ENCODE data around the gene CCL1.
A peak's percentile ranks its signal among the peaks of the same experiment; 100 is the strongest.

DNA sequence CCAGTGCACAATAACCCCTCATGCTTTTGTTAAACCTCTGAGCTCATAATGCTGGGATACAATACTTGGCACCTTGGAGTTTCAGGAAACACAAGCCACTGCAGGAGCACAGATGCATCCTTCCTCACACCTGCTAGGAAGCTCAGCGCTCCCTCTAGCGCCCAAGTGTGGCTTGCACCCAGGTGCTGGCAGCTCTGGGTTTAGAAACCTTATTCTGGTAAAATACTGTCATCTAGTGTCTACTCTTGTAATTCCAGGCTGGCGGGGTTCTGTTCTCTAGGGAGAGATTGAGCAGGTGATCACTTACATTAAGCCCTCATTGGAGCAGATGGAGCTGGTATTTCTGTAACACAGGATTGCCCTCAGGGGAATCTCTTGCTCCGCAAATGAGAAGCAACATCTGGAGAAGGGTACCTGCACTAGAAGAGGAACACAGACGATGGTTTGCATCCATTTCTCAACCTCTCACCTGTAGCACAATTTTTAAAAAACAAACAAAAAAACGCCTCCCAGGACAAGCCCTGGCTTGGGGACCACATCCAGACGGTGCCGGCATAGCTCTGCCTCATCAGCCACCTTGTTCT, 1.5 kb downstream of the CCL1 start:
- TF ChIP-seq, protein P1, sequence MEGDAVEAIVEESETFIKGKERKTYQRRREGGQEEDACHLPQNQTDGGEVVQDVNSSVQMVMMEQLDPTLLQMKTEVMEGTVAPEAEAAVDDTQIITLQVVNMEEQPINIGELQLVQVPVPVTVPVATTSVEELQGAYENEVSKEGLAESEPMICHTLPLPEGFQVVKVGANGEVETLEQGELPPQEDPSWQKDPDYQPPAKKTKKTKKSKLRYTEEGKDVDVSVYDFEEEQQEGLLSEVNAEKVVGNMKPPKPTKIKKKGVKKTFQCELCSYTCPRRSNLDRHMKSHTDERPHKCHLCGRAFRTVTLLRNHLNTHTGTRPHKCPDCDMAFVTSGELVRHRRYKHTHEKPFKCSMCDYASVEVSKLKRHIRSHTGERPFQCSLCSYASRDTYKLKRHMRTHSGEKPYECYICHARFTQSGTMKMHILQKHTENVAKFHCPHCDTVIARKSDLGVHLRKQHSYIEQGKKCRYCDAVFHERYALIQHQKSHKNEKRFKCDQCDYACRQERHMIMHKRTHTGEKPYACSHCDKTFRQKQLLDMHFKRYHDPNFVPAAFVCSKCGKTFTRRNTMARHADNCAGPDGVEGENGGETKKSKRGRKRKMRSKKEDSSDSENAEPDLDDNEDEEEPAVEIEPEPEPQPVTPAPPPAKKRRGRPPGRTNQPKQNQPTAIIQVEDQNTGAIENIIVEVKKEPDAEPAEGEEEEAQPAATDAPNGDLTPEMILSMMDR (tag by site-specific recombination; IDR thresholded peaks at IDR 0.05): peak; percentile 97
- no peak for TF ChIP-seq YY1 (tag by site-specific recombination; IDR thresholded peaks at IDR 0.05)
- no peak for TF ChIP-seq ZNF274 (IDR thresholded peaks at IDR 0.05; ENCODE audit: low read length)
- no peak for TF ChIP-seq ZNF274 (tag by site-specific recombination; IDR thresholded peaks at IDR 0.05; ENCODE audit: borderline replicate concordance)
- TF ChIP-seq ZNF114 (tag by site-specific recombination; IDR thresholded peaks at IDR 0.05): no peak
- no peak for TF ChIP-seq WT1 (tag by site-specific recombination; IDR thresholded peaks at IDR 0.05)
- TF ChIP-seq, protein P2, sequence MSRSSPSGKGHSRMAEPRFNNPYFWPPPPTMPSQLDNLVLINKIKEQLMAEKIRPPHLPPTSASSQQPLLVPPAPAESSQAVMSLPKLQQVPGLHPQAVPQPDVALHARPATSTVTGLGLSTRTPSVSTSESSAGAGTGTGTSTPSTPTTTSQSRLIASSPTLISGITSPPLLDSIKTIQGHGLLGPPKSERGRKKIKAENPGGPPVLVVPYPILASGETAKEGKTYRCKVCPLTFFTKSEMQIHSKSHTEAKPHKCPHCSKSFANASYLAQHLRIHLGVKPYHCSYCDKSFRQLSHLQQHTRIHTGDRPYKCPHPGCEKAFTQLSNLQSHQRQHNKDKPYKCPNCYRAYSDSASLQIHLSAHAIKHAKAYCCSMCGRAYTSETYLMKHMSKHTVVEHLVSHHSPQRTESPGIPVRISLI (tag by site-specific recombination; IDR thresholded peaks at IDR 0.05): no peak
- no peak for TF ChIP-seq ZNF10 (tag by site-specific recombination; IDR thresholded peaks at IDR 0.05)
- TF ChIP-seq ZNF221 (tag by site-specific recombination; IDR thresholded peaks at IDR 0.05; ENCODE audit: borderline replicate concordance): no peak
- no peak for TF ChIP-seq ZEB2 (tag by site-specific recombination; IDR thresholded peaks at IDR 0.05)
- TF ChIP-seq, protein P3, sequence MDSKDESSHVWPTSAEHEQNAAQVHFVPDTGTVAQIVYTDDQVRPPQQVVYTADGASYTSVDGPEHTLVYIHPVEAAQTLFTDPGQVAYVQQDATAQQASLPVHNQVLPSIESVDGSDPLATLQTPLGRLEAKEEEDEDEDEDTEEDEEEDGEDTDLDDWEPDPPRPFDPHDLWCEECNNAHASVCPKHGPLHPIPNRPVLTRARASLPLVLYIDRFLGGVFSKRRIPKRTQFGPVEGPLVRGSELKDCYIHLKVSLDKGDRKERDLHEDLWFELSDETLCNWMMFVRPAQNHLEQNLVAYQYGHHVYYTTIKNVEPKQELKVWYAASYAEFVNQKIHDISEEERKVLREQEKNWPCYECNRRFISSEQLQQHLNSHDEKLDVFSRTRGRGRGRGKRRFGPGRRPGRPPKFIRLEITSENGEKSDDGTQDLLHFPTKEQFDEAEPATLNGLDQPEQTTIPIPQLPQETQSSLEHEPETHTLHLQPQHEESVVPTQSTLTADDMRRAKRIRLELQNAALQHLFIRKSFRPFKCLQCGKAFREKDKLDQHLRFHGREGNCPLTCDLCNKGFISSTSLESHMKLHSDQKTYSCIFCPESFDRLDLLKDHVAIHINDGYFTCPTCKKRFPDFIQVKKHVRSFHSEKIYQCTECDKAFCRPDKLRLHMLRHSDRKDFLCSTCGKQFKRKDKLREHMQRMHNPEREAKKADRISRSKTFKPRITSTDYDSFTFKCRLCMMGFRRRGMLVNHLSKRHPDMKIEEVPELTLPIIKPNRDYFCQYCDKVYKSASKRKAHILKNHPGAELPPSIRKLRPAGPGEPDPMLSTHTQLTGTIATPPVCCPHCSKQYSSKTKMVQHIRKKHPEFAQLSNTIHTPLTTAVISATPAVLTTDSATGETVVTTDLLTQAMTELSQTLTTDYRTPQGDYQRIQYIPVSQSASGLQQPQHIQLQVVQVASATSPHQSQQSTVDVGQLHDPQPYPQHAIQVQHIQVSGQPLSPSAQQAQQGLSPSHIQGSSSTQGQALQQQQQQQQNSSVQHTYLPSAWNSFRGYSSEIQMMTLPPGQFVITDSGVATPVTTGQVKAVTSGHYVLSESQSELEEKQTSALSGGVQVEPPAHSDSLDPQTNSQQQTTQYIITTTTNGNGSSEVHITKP (tag by site-specific recombination; IDR thresholded peaks at IDR 0.05): no peak
- TF ChIP-seq, protein P4, sequence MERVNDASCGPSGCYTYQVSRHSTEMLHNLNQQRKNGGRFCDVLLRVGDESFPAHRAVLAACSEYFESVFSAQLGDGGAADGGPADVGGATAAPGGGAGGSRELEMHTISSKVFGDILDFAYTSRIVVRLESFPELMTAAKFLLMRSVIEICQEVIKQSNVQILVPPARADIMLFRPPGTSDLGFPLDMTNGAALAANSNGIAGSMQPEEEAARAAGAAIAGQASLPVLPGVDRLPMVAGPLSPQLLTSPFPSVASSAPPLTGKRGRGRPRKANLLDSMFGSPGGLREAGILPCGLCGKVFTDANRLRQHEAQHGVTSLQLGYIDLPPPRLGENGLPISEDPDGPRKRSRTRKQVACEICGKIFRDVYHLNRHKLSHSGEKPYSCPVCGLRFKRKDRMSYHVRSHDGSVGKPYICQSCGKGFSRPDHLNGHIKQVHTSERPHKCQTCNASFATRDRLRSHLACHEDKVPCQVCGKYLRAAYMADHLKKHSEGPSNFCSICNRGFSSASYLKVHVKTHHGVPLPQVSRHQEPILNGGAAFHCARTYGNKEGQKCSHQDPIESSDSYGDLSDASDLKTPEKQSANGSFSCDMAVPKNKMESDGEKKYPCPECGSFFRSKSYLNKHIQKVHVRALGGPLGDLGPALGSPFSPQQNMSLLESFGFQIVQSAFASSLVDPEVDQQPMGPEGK (tag by site-specific recombination; IDR thresholded peaks at IDR 0.05): no peak
- TF ChIP-seq BCL11A (tag by site-specific recombination; IDR thresholded peaks at IDR 0.05; ENCODE audit: low read depth): no peak

All from HEK293 (cell line).